NB4 (cell line): ENCODE measurements around the gene ISOC1.

ENCODE experiments used
- CTCF ChIP-seq: IDR thresholded peaks from one replicate; pipeline ENCODE4 v1.5.1; 2012; ENCODE audit warnings: low read depth, low read length
- MYC ChIP-seq: IDR thresholded peaks from 2 replicates; pipeline ENCODE4 v1.6.1; 2011; ENCODE audit warnings: low read depth, low read length
- POLR2A ChIP-seq: IDR thresholded peaks from 2 replicates; pipeline ENCODE4 v1.6.1; 2011; ENCODE audit warnings: mild to moderate bottlenecking; ENCODE audit not compliant: insufficient read length; ENCODE audit errors: extremely low read depth
- TF ChIP-seq, protein P1 (sequence below): IDR thresholded peaks from 2 replicates; pipeline ENCODE4 v1.6.1; 2011; ENCODE audit warnings: low read depth, low read length

GRCh38 chr5:129082225-129083136 lies 12.1 kb upstream of the ISOC1 start:
- TF ChIP-seq CTCF (no peak), POLR2A (no peak), MYC (no peak)
- TF ChIP-seq, protein P1, sequence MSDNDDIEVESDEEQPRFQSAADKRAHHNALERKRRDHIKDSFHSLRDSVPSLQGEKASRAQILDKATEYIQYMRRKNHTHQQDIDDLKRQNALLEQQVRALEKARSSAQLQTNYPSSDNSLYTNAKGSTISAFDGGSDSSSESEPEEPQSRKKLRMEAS, result no peak
